CD14-positive monocyte (primary cell): ENCODE data around the gene OR2S2. TPM values are rescaled to one million over a fixed set of nuclear protein-coding genes. Genes with fewer than 3 reads are reported as not detected.

Experiments
- DNase-seq, 3 donors: peaks; one replicate each; pipeline ENCODE4 v3.0.0-alpha.2; 2011 to 2022
- H2AFZ ChIP-seq: 2 replicates; pipeline ENCODE4 v1.6.0; 2012; ENCODE audit warnings: mild to moderate bottlenecking, low read depth, low read length, inconsistent platforms; ENCODE audit not compliant: insufficient read depth, poor library complexity, severe bottlenecking
- H3K27ac ChIP-seq, 2 donors: 1 replicate in 1 of 2; 2 replicates in 1 of 2; pipeline ENCODE4 v1.5.1; 2012 to 2013; ENCODE audit warnings: low read length in 2 of 2, control low read depth in 1 of 2, inconsistent platforms in 1 of 2, low read depth in 1 of 2, mild to moderate bottlenecking in 1 of 2
- H3K27me3 ChIP-seq, 2 donors: one replicate each; pipeline versions ENCODE4 v1.6.0 to v1.6.1; 2011 to 2013; ENCODE audit warnings: low read length in 2 of 2; ENCODE audit not compliant: control insufficient read depth in 2 of 2, insufficient read depth in 2 of 2
- H3K36me3 ChIP-seq, 2 donors: replicated peaks in 1 of 2; 1 replicate in 1 of 2; 2 replicates in 1 of 2; pipeline versions ENCODE4 v1.5.1 to v1.6.1; 2012 to 2013; ENCODE audit warnings: low read length in 2 of 2, control low read depth in 1 of 2, inconsistent platforms in 1 of 2, mild to moderate bottlenecking in 1 of 2; ENCODE audit not compliant: insufficient read depth in 2 of 2, control insufficient read depth in 1 of 2
- H3K4me1 ChIP-seq, 2 donors: 1 replicate in 1 of 2; 2 replicates in 1 of 2; pipeline versions ENCODE4 v1.5.1 to v1.6.1; 2012 to 2013; ENCODE audit warnings: low read length in 2 of 2, control low read depth in 1 of 2, inconsistent platforms in 1 of 2, mild to moderate bottlenecking in 1 of 2, moderate library complexity in 1 of 2; ENCODE audit not compliant: insufficient read depth in 2 of 2, control insufficient read depth in 1 of 2
- H3K4me2 ChIP-seq: replicated peaks from 2 replicates; pipeline ENCODE3; 2012; ENCODE audit warnings: low read length, moderate library complexity, mild to moderate bottlenecking; ENCODE audit not compliant: poor library complexity, severe bottlenecking; ENCODE audit errors: extremely low read depth
- H3K4me3 ChIP-seq, 3 experiments: fragments of 200-600 bp in 1 of 3; sonication (generic) in 1 of 3; replicated peaks in 1 of 3; 1 replicate in 2 of 3; 2 replicates in 1 of 3; pipeline ENCODE4 v1.5.1; 2011 to 2013; ENCODE audit warnings: low read length in 3 of 3, mild to moderate bottlenecking in 3 of 3, control low read depth in 2 of 3, low read depth in 2 of 3, inconsistent platforms in 1 of 3, moderate library complexity in 1 of 3
- H3K79me2 ChIP-seq: 2 replicates; pipeline ENCODE4 v1.6.0; 2012; ENCODE audit warnings: mild to moderate bottlenecking, control low read depth, inconsistent platforms, low read length, moderate library complexity; ENCODE audit not compliant: insufficient read depth
- H3K9ac ChIP-seq: 2 replicates; pipeline ENCODE4 v1.6.0; 2017; ENCODE audit warnings: low read length, mild to moderate bottlenecking; ENCODE audit not compliant: insufficient read depth, poor library complexity, severe bottlenecking
- H3K9me3 ChIP-seq, 2 donors: replicated peaks in 1 of 2; 1 replicate in 1 of 2; 2 replicates in 1 of 2; pipeline versions ENCODE4 v1.5.1 to v1.6.1; 2012 to 2013; ENCODE audit warnings: low read length in 2 of 2, control low read depth in 1 of 2; ENCODE audit not compliant: control insufficient read depth in 1 of 2, insufficient read depth in 1 of 2
- H4K20me1 ChIP-seq: 2 replicates; pipeline ENCODE4 v1.6.0; 2012; ENCODE audit warnings: mild to moderate bottlenecking, low read length, control low read depth, moderate library complexity; ENCODE audit not compliant: insufficient read depth
- H3K27ac Mint-ChIP-seq, 7 donors: one replicate each; pipeline ENCODE4 v1.8.0; 2020; ENCODE audit warnings: mild to moderate bottlenecking in 7 of 7, mixed read lengths in 7 of 7, moderate library complexity in 6 of 7, inconsistent platforms in 2 of 7
- H3K27me3 Mint-ChIP-seq, 3 donors: one replicate each; pipeline ENCODE4 v1.8.0; 2021 to 2022; ENCODE audit warnings: low read depth in 3 of 3, mild to moderate bottlenecking in 3 of 3, mixed read lengths in 3 of 3, moderate library complexity in 3 of 3, inconsistent platforms in 1 of 3
- H3K36me3 Mint-ChIP-seq, 2 donors: one replicate each; pipeline ENCODE4 v1.8.0; 2020; ENCODE audit warnings: mixed read lengths in 2 of 2, inconsistent platforms in 1 of 2, mild to moderate bottlenecking in 1 of 2
- H3K4me1 Mint-ChIP-seq: one replicate; pipeline ENCODE4 v1.8.0; 2020; ENCODE audit warnings: mild to moderate bottlenecking, mixed read lengths
- H3K4me3 Mint-ChIP-seq, 2 donors: one replicate each; pipeline ENCODE4 v1.8.0; 2020; ENCODE audit warnings: mild to moderate bottlenecking in 2 of 2, mixed read lengths in 2 of 2, moderate library complexity in 1 of 2
- H3K9me3 Mint-ChIP-seq, 7 donors: one replicate each; pipeline ENCODE4 v1.8.0; 2020 to 2022; ENCODE audit warnings: mixed read lengths in 7 of 7, mild to moderate bottlenecking in 6 of 7, moderate library complexity in 6 of 7, inconsistent platforms in 2 of 7
- CTCF ChIP-seq: fragments of 200-600 bp; IDR thresholded peaks from one replicate; pipeline ENCODE4 v1.8.0; 2022; ENCODE audit warnings: antibody characterized with exemption, mild to moderate bottlenecking
- WGBS: methylation state at CpG from one replicate; pipeline ENCODE4 v1.1.5; 2013; ENCODE audit warnings: missing lambda C conversion rate; ENCODE audit not compliant: insufficient coverage; 5-methylcytosine and 5-hydroxymethylcytosine counted together
- intact Hi-C, 2 donors: fragments of 100-400 bp; cut with micrococcal nuclease; formaldehyde crosslinking; loops; one replicate each; pipeline versions ENCODE4 v1.15.0 to v1.15.1; 2023
- polyA plus RNA-seq, 3 donors: library from polyadenylated mRNA; depleted of rRNA in 1 of 3; unstranded in 2 of 3; stranded (reverse) in 1 of 3; fragments of 300-500 nt in 2 of 3; fragments of >200 nt in 1 of 3; fragmentation: Illumina TruSeq in 2 of 3; gene quantifications; 1 replicate in 2 of 3; 2 replicates in 1 of 3; pipeline ENCODE4 v1.2.3, GENCODE V29; 2012 to 2021

Gene OR2S2
- polyA plus RNA-seq, 3 donors = not detected

DNA sequence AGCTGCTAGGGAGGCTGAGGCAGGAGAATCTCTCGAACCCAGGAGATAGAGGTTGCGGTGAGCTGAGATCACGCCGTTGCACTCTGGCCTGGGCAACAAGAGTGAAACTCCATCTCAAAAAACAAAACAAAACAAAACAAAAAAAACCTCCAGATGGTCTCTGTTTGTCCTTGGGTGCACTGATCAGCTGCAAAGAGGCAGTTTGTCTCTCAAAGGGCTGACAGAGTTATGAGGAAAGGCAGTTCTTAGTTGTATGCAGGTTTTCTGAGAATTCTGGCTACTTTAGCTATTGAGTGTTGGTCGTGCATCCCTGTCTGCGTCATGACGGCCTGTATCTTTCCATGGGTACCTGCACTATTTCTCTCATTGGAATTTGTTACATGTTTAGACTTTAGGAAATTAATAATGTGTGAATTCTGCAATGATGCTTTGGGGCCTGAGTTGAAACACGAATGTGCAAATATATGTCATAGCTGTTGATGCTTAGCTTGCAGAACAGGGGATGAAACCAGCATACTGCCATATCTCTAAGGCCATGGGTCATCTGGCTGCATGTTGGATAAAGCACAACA lies 18.2 kb downstream of the OR2S2 start:
- no peak for TF ChIP-seq CTCF
- 91% methylated on average over 4 of the region's 8 CpGs for WGBS
- H3K4me3 ChIP-seq = no peak overlapping the region
- no peak overlapping the region for H3K9ac ChIP-seq
- no peaks in the 10 kb centered on the region for H4K20me1 ChIP-seq
- no peak overlapping the region for H3K27ac ChIP-seq
- H3K4me2 ChIP-seq = no peak overlapping the region
- H3K27me3 Mint-ChIP-seq = peaks cover 0 to 3% (median 1%) of the 10 kb centered on the region in 3 donors
- H3K27ac Mint-ChIP-seq = no peak overlapping the region
- H3K9me3 Mint-ChIP-seq = peaks cover 0 to 5% (median 2%) of the 10 kb centered on the region in 7 donors
- no peak overlapping the region for H3K4me3 Mint-ChIP-seq
- DNase-seq = no peak
- H3K79me2 ChIP-seq = no peaks in the 10 kb centered on the region
- H3K36me3 Mint-ChIP-seq = no peaks in the 10 kb centered on the region
- intact Hi-C loops = no loop called here
- H3K4me1 ChIP-seq = peaks cover 8 to 10% of the 10 kb centered on the region in 2 donors
- H3K9me3 ChIP-seq = no peaks in the 10 kb centered on the region
- no peaks in the 10 kb centered on the region for H3K36me3 ChIP-seq
- H2AFZ ChIP-seq = no peak overlapping the region
- H3K27me3 ChIP-seq = no peaks in the 10 kb centered on the region
- H3K4me1 Mint-ChIP-seq = peaks cover 16% of the 10 kb centered on the region

DNA sequence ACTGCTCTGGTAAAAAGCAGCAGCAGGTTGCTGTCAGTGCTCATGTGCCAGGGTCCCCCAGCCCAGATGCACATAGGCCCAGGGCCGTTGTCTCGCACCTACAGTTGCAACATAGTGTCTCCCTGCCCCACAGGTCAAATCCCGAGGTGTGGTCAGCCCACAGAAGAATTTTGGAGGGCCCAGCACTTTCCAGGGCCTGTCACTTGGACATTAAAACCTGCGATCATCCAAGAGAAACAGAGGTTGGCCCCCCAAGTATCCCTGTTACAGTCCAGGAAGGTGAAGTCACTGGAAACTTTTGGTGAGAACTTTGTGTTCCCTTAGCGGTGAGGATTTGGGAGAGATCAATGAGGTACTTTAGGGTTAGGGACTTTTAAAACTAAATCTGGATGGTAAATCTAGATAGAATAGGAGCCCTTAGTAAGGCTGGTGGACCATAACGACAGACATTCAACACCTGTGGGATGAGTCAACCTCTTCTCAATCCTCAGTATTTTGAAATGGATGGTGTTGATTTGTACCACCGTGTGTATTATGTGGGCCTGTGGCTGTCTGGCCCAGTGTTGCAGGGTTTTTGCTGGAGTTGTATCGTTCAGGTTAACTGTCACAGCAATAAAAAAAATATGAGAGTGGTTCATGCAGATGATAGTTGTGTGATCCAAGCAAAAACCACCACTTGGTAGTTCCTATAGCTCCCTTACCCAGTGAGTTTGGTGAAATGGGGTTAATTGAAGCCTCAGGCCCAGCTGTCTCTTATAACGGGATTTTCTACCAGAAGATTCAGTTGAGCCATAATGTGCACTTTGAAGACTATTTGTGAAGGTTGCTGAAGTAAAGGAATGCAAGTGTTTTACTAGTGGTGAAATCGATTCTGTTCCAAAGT lies 19.2 kb downstream of the OR2S2 start:
- peaks cover 0 to 5% (median 2%) of the 10 kb centered on the region in 7 donors for H3K9me3 Mint-ChIP-seq
- H2AFZ ChIP-seq = no peak overlapping the region
- intact Hi-C loops = no loop called here
- H3K4me3 ChIP-seq = no peak overlapping the region
- H3K36me3 Mint-ChIP-seq = no peaks in the 10 kb centered on the region
- no peaks in the 10 kb centered on the region for H4K20me1 ChIP-seq
- H3K4me1 Mint-ChIP-seq = peaks cover 17% of the 10 kb centered on the region
- no peak overlapping the region for H3K27ac Mint-ChIP-seq
- H3K9ac ChIP-seq = no peak overlapping the region
- no peak for DNase-seq
- H3K27ac ChIP-seq = no peak overlapping the region
- WGBS = 82% methylated on average over 7 of the region's 10 CpGs
- H3K36me3 ChIP-seq = no peaks in the 10 kb centered on the region
- no peaks in the 10 kb centered on the region for H3K9me3 ChIP-seq
- H3K27me3 ChIP-seq = no peaks in the 10 kb centered on the region
- no peak for TF ChIP-seq CTCF
- H3K4me1 ChIP-seq = peaks cover 8 to 10% of the 10 kb centered on the region in 2 donors
- no peak overlapping the region for H3K4me2 ChIP-seq
- H3K4me3 Mint-ChIP-seq = no peak overlapping the region
- H3K79me2 ChIP-seq = no peaks in the 10 kb centered on the region
- peaks cover 0 to 3% (median 0%) of the 10 kb centered on the region in 3 donors for H3K27me3 Mint-ChIP-seq
